GM12872 (cell line): ENCODE data around the gene UROS.

Experiments
- CTCF ChIP-seq: IDR thresholded peaks from 3 replicates; pipeline ENCODE4 v1.5.1; 2011; ENCODE audit warnings: low read depth, mild to moderate bottlenecking, low read length, moderate library complexity; ENCODE audit not compliant: insufficient read depth

UROS gene

DNA sequence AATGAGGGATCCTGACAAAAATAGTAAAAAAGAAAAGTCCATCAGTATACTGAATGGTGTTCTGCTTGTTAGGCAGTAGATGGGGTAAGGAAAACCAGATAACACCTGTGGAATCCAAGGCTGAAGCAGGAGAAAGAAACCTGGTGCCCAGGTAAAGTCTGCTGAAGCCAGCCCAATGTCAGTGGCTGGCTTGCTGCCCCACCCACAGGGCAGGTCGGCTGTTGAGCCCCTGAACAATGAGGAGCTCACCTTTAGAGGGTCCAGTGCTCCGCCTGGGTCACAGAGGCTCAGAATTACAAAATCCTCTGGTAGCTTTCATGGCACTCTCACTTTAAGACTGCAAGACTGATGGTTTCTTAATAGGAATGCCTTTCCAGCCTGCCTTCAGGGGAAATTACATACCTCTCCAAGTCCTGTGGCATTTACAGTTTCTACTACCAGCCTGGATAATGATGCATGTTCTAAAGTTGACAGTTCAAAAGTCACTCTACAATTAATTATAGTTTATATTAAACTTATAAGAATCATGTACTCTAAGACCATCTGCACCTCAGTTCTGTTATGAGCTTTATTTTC, 34.2 kb upstream of the UROS start:
- no peak for TF ChIP-seq CTCF

DNA sequence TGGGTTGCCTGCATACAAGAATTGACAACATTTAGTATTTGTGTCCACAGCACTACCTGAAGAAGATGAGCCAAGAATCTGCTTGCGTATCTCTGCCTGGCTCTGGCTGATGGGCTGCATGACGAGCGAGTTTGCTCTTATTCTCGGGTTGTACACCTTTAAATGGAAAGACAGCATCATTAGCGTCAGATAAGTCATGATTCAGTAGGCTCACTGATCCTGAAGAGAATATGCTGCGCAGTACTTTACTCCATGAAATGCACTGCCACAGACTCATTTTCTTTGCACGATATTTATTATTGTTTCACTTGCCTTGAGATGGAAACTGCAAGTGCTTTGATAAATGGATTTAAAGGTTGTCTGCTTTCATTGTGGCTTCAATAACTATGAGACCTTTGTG, 29.4 kb upstream of the UROS start:
- no peak for TF ChIP-seq CTCF

DNA sequence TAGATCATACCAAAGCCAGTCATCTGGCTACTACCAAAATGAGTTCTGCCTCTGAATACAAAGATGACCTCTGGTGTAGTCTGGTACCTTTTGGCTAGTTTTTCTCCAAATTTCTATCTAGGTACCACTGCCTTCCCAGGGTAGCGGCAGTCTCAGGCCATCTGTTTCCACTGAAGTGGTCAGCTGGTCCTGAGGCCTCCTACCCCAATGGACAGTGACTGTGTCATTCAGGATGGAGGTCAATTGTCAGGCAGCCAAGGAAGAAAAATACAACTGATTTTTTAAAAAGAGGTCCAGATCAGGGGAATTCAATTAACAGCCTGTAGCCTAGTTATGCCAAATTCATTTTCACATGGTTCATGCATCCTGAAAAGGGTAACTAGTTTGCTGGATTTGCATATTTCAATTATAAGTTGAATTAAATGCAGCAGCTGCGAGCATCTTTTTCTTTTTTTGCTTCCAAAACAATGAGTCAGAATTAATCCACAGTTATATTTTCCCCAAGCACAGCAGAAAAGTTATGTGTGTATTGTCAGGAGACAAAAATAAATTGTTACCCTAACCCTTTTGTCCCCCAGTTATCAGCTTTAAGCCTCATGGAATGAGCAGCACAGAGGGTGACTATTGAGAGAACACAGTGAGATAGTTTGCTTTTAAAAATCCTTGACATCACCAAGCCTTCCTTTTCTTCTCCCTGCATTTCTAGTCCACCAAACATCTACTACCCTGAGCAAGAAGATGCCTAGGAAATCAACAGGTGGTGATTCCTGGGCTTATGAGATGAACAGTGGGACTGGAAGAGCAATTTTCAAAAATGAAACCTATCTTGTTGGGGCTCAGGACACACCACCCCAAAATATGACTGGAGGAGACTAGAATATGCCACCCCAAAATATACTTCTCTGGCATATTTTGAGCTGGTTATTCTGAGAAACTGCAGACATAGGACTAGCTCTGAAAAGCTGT, 28.0 kb upstream of the UROS start:
- TF ChIP-seq CTCF, result no peak

GRCh38 chr10:125849448-125849847, 26.4 kb upstream of the UROS start:
- TF ChIP-seq CTCF, result no peak

GRCh38 chr10:125848857-125849256, 25.8 kb upstream of the UROS start:
- no peak for TF ChIP-seq CTCF

GRCh38 chr10:125848371-125848770, 25.3 kb upstream of the UROS start:
- TF ChIP-seq CTCF, result no peak

GRCh38 chr10:125846894-125847293, 23.8 kb upstream of the UROS start:
- TF ChIP-seq CTCF, result no peak
